Loucy (cell line): Measurements from ENCODE around the gene RFTN2.

Experiments
- EZH2phosphoT487 ChIP-seq: fragments of 200-600 bp; IDR thresholded peaks from 2 replicates; pipeline ENCODE4 v1.6.1; 2018; ENCODE audit warnings: antibody characterized with exemption, mild to moderate bottlenecking, moderate library complexity, borderline replicate concordance
- TF ChIP-seq, protein P1 (sequence below): fragments of 200-600 bp; sonication (generic); conservative IDR thresholded peaks from 2 replicates; pipeline ENCODE4 v1.5.1; 2014; ENCODE audit warnings: mild to moderate bottlenecking, antibody characterized with exemption, low read length

GRCh38 chr2:197668296-197668695 lies 7.1 kb downstream of the RFTN2 start:
- TF ChIP-seq, protein P1, sequence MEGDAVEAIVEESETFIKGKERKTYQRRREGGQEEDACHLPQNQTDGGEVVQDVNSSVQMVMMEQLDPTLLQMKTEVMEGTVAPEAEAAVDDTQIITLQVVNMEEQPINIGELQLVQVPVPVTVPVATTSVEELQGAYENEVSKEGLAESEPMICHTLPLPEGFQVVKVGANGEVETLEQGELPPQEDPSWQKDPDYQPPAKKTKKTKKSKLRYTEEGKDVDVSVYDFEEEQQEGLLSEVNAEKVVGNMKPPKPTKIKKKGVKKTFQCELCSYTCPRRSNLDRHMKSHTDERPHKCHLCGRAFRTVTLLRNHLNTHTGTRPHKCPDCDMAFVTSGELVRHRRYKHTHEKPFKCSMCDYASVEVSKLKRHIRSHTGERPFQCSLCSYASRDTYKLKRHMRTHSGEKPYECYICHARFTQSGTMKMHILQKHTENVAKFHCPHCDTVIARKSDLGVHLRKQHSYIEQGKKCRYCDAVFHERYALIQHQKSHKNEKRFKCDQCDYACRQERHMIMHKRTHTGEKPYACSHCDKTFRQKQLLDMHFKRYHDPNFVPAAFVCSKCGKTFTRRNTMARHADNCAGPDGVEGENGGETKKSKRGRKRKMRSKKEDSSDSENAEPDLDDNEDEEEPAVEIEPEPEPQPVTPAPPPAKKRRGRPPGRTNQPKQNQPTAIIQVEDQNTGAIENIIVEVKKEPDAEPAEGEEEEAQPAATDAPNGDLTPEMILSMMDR: no peak
- TF ChIP-seq EZH2phosphoT487: no peak
